ENCODE results near the gene CCDC60.

- no peak for TF ChIP-seq CTCF (IDR thresholded peaks at IDR 0.05)
- TF ChIP-seq POLR2A (IDR thresholded peaks at IDR 0.05), result no peak
Observed at GRCh38 chr12:119308708-119309456, 25.6 kb upstream of the CCDC60 start.

Measured in breast epithelium (tissue), 3 donors.